Upper lobe of left lung (tissue), 6 donors: ENCODE results near the gene ADGRL3. TPM values are rescaled to one million over a fixed set of nuclear protein-coding genes. Genes with fewer than 3 reads are reported as not detected.

ENCODE experiments used
- ATAC-seq, 2 donors: fragments of 200-7000 bp; cut with Tn5 transposase; one replicate each; pipeline ENCODE4 v1.9.1; 2022; ENCODE audit warnings: mild to moderate bottlenecking in 2 of 2, moderate library complexity in 2 of 2; ENCODE audit not compliant: low FRiP score in 2 of 2
- DNase-seq, 2 donors: peaks; one replicate each; pipeline ENCODE4 v3.0.0-alpha.2; 2019 to 2020
- H3K27ac ChIP-seq, 4 donors: fragments of 200-600 bp; sonication (generic); one replicate each; pipeline ENCODE4 v1.5.1; 2016 to 2019
- H3K27me3 ChIP-seq, 4 donors: fragments of 200-600 bp; sonication (generic); one replicate each; pipeline ENCODE4 v1.5.1; 2017 to 2019
- H3K36me3 ChIP-seq, 4 donors: fragments of 200-600 bp; sonication (generic); one replicate each; pipeline ENCODE4 v1.5.1; 2016 to 2019
- H3K4me1 ChIP-seq, 4 donors: fragments of 200-600 bp; sonication (generic); one replicate each; pipeline ENCODE4 v1.5.1; 2018 to 2019
- H3K4me3 ChIP-seq, 4 donors: fragments of 200-600 bp; sonication (generic); one replicate each; pipeline ENCODE4 v1.5.1; 2017 to 2019; ENCODE audit warnings: mild to moderate bottlenecking in 2 of 4, moderate library complexity in 1 of 4
- H3K9me3 ChIP-seq, 4 donors: fragments of 200-600 bp; sonication (generic); one replicate each; pipeline ENCODE4 v1.5.1; 2018 to 2019
- CTCF ChIP-seq, 6 experiments: fragments of 450-650 bp in 4 of 6; fragments of 200-600 bp in 2 of 6; sonication (generic) in 2 of 6; IDR thresholded peaks; one replicate each; pipeline ENCODE4 v1.5.1; 2016 to 2019; ENCODE audit warnings: antibody characterized with exemption in 6 of 6
- EP300 ChIP-seq, 4 donors: sonication (generic); formaldehyde crosslinking; IDR thresholded peaks; one replicate each; pipeline ENCODE4 v1.5.1; 2017; ENCODE audit warnings: antibody characterized with exemption in 4 of 4, control low read depth in 2 of 4
- POLR2A ChIP-seq, 4 donors: fragments of 450-650 bp; IDR thresholded peaks; one replicate each; pipeline ENCODE4 v1.5.1; 2016 to 2017; ENCODE audit warnings: antibody characterized with exemption in 4 of 4, mild to moderate bottlenecking in 2 of 4
- POLR2AphosphoS5 ChIP-seq, 2 donors: sonication (generic); formaldehyde crosslinking; IDR thresholded peaks; one replicate each; pipeline ENCODE4 v1.5.1; 2017; ENCODE audit warnings: antibody characterized with exemption in 2 of 2
- WGBS, 2 donors: methylation state at CpG; one replicate each; pipeline ENCODE4 v1.1.5; 2017 to 2018; 5-methylcytosine and 5-hydroxymethylcytosine counted together
- total RNA-seq, 6 donors: library from RNA; depleted of rRNA in 4 of 6; stranded (reverse); fragments of >200 nt in 4 of 6; gene quantifications; one replicate each; pipeline versions ENCODE4 v1.1.0 to v1.2.1, GENCODE V29; 2016 to 2021
- donor health status: DM: no; HTN: no; CAD: no; lungs with moderate emphysema.
- donor health status: DM: no; HTN: yes; CAD: no; lungs with severe emphysema.

ADGRL3 gene
- total RNA-seq, 6 donors from 2014 or later: 1.0 to 8.5 (median 2.9) TPM

GRCh38 chr4:61301271-61301670, 101.1 kb downstream of the ADGRL3 start:
- DNase-seq: no peak
- H3K4me1 ChIP-seq: no peaks in the 10 kb centered on the region
- H3K36me3 ChIP-seq: no peaks in the 10 kb centered on the region
- no peak for TF ChIP-seq EP300 (IDR thresholded peaks at IDR 0.05)
- TF ChIP-seq CTCF (IDR thresholded peaks at IDR 0.05): no peak
- no peak for TF ChIP-seq POLR2A (IDR thresholded peaks at IDR 0.05)
- TF ChIP-seq POLR2AphosphoS5 (IDR thresholded peaks at IDR 0.05): no peak
- no peak overlapping the region for H3K4me3 ChIP-seq
- no peaks in the 10 kb centered on the region for H3K27me3 ChIP-seq
- H3K9me3 ChIP-seq: no peaks in the 10 kb centered on the region
- ATAC-seq: no peak
- 42 to 48% methylated on average over 3 of the region's 3 CpGs for WGBS, 2 donors
- no peak overlapping the region for H3K27ac ChIP-seq

- TF ChIP-seq CTCF (IDR thresholded peaks at IDR 0.05) (no peak), POLR2AphosphoS5 (IDR thresholded peaks at IDR 0.05) (no peak), POLR2A (IDR thresholded peaks at IDR 0.05) (no peak), EP300 (IDR thresholded peaks at IDR 0.05) (no peak)
- WGBS, 2 donors: 89 to 90% methylated on average over 2 of the region's 2 CpGs
- no peaks in the 10 kb centered on the region for H3K27me3 ChIP-seq
- ATAC-seq (no peak), DNase-seq (no peak)
- H3K9me3 ChIP-seq: no peaks in the 10 kb centered on the region
- no peak overlapping the region for H3K4me3 ChIP-seq
- no peaks in the 10 kb centered on the region for H3K36me3 ChIP-seq
- H3K27ac ChIP-seq: no peak overlapping the region
- H3K4me1 ChIP-seq: no peaks in the 10 kb centered on the region
These were observed 107.9 kb downstream of the ADGRL3 start for GRCh38 chr4:61308033-61308432.

- H3K4me3 ChIP-seq: no peak overlapping the region
These were observed 109.5 kb downstream of the ADGRL3 start for GRCh38 chr4:61309616-61310015.

DNA sequence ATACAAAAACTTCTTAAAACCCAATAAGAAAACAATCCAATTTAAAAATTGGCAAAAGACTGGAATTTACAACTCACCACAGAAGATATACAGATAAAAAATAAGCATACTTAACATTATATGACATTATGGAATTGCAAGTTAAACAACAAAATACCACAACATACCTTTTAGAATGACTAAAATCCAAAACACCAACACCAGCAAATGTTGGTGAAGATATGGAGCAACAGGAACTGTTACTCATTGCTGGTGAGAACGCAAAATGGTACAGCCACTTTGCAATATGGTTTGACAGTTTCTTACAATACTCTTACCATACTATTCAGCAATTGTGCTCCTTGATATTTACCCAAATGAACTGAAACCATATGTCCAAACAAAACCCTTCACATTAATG, 112.4 kb downstream of the ADGRL3 start:
- Histone ChIP-seq H3K4me3 (no peak overlapping the region), H3K27me3 (no peaks in the 10 kb centered on the region), H3K36me3 (no peaks in the 10 kb centered on the region), H3K9me3 (no peaks in the 10 kb centered on the region), H3K4me1 (no peaks in the 10 kb centered on the region), H3K27ac (no peak overlapping the region)
- DNase-seq: no peak
- TF ChIP-seq CTCF (IDR thresholded peaks at IDR 0.05) (no peak), EP300 (IDR thresholded peaks at IDR 0.05) (no peak), POLR2AphosphoS5 (IDR thresholded peaks at IDR 0.05) (no peak), POLR2A (IDR thresholded peaks at IDR 0.05) (no peak)
- ATAC-seq: no peak
- WGBS, 2 donors: 93 to 100% methylated on average over 1 of the region's 1 CpG

More at GRCh38 chr4:61309616-61310015, 109.5 kb downstream of the ADGRL3 start:
- TF ChIP-seq POLR2A (IDR thresholded peaks at IDR 0.05) (no peak), CTCF (IDR thresholded peaks at IDR 0.05) (no peak), POLR2AphosphoS5 (IDR thresholded peaks at IDR 0.05) (no peak), EP300 (IDR thresholded peaks at IDR 0.05) (no peak)
- Histone ChIP-seq H3K27me3 (no peaks in the 10 kb centered on the region), H3K4me1 (no peaks in the 10 kb centered on the region), H3K9me3 (no peaks in the 10 kb centered on the region), H3K36me3 (no peaks in the 10 kb centered on the region), H3K27ac (no peak overlapping the region)
- DNase-seq: no peak
- 93 to 97% methylated on average over 1 of the region's 1 CpG for WGBS, 2 donors
- no peak for ATAC-seq

- WGBS, 2 donors: 90 to 97% methylated on average over 1 of the region's 1 CpG
- H3K4me3 ChIP-seq: no peak overlapping the region
- TF ChIP-seq POLR2AphosphoS5 (IDR thresholded peaks at IDR 0.05) (no peak), CTCF (IDR thresholded peaks at IDR 0.05) (no peak)
These were observed 118.3 kb downstream of the ADGRL3 start for GRCh38 chr4:61318431-61318830.

More at GRCh38 chr4:61318431-61318830, 118.3 kb downstream of the ADGRL3 start:
- Histone ChIP-seq H3K4me1 (no peaks in the 10 kb centered on the region), H3K36me3 (no peaks in the 10 kb centered on the region), H3K9me3 (peaks cover 0 to 8% (median 0%) of the 10 kb centered on the region in 4 donors), H3K27me3 (no peaks in the 10 kb centered on the region), H3K27ac (no peak overlapping the region)
- DNase-seq (no peak), ATAC-seq (no peak)
